Body of pancreas (tissue), 4 donors: ENCODE results near the gene ST6GALNAC1. TPM values are rescaled to one million over a fixed set of nuclear protein-coding genes. Genes with fewer than 3 reads are reported as not detected.

ENCODE experiments used
- ATAC-seq: fragments of 150-250 bp; one replicate; pipeline ENCODE4 v1.9.1; 2016
- DNase-seq, 4 donors: peaks; one replicate each; pipeline ENCODE4 v3.0.0-alpha.2; 2019
- H3K27ac ChIP-seq, 4 donors: fragments of 200-600 bp; sonication (generic); 1 replicate in 3 of 4; 2 replicates in 1 of 4; pipeline versions ENCODE4 v1.5.1 to v1.6.1; 2016 to 2019; ENCODE audit warnings: mild to moderate bottlenecking in 1 of 4, mixed read lengths in 1 of 4, moderate library complexity in 1 of 4
- H3K27me3 ChIP-seq, 2 donors: fragments of 200-600 bp; sonication (generic); one replicate each; pipeline ENCODE4 v1.6.0; 2016; ENCODE audit warnings: mild to moderate bottlenecking in 1 of 2
- H3K36me3 ChIP-seq, 2 donors: fragments of 200-600 bp; sonication (generic); replicated peaks in 1 of 2; 2 replicates each; pipeline ENCODE4 v1.5.1; 2016; ENCODE audit warnings: low read depth in 2 of 2; ENCODE audit not compliant: insufficient read depth in 1 of 2
- H3K4me1 ChIP-seq: fragments of 200-600 bp; sonication (generic); one replicate; pipeline ENCODE4 v1.6.0; 2016
- H3K4me3 ChIP-seq, 2 donors: fragments of 200-600 bp; sonication (generic); 1 replicate in 1 of 2; 2 replicates in 1 of 2; pipeline ENCODE4 v1.5.1; 2016 to 2019
- H3K9me3 ChIP-seq, 3 donors: fragments of 200-600 bp; sonication (generic); 1 replicate in 2 of 3; 2 replicates in 1 of 3; pipeline ENCODE4 v1.5.1; 2016
- CTCF ChIP-seq, 7 experiments: fragments of 450-650 bp in 4 of 7; fragments of 200-600 bp in 3 of 7; sonication (generic) in 3 of 7; IDR thresholded peaks; one replicate each; pipeline ENCODE4 v1.5.1; 2016 to 2019; ENCODE audit warnings: antibody characterized with exemption in 7 of 7
- POLR2A ChIP-seq, 3 donors: fragments of 450-650 bp; IDR thresholded peaks; one replicate each; pipeline ENCODE4 v1.6.1; 2016; ENCODE audit warnings: antibody characterized with exemption in 3 of 3, mild to moderate bottlenecking in 2 of 3
- WGBS, 2 donors: methylation state at CpG; one replicate each; pipeline ENCODE4 v1.1.5; 2017; 5-methylcytosine and 5-hydroxymethylcytosine counted together
- intact Hi-C: fragments of 100-400 bp; cut with DNase I; formaldehyde crosslinking; loops from one replicate; pipeline ENCODE4 v1.15.1; 2023
- total RNA-seq, 2 donors: library from RNA; depleted of rRNA; stranded (reverse); fragments of >200 nt; gene quantifications; one replicate each; pipeline ENCODE4 v1.1.0, GENCODE V29; 2016

ST6GALNAC1 gene
- total RNA-seq, 2 donors from 2014 or later, result 9.3 to 13.5 TPM

- H3K36me3 ChIP-seq, result no peaks in the 10 kb centered on the region
- ATAC-seq, result peak; percentile 90
- 1 to 7% methylated on average over 5 to 76 of the region's 84 CpGs for WGBS, 2 donors
- intact Hi-C loops, result no loop called here
- peak; percentile 26 to 78 (median 60) for TF ChIP-seq CTCF (IDR thresholded peaks at IDR 0.05)
- peak; percentile 50 to 64 (median 56) for TF ChIP-seq POLR2A (IDR thresholded peaks at IDR 0.05)
- peak; percentile 68 to 80 (median 78) for DNase-seq
- peaks cover 24% of the 10 kb centered on the region for H3K4me1 ChIP-seq
- H3K4me3 ChIP-seq, result peak within 1 kb of the TSS; percentile 32 to 80
- peak within 1 kb of the TSS in 3 of 4 donors; percentile 78 to 79 (median 78) for H3K27ac ChIP-seq
- H3K9me3 ChIP-seq, result no peaks in the 10 kb centered on the region
- H3K27me3 ChIP-seq, result no peaks in the 10 kb centered on the region
Measured at GRCh38 chr17:76585649-76586593, 57.6 kb downstream of the ST6GALNAC1 start, which contains the start of gene ST6GALNAC2. Gene ST6GALNAC2, minus strand, starts transcription at chr17:76585860. Its CDS starts 52 bp downstream, at chr17:76585808.

- ATAC-seq (peak; percentile 38), DNase-seq (peak in 3 of 4 donors; percentile 18 to 39 (median 34))
- Histone ChIP-seq H3K9me3 (no peaks in the 10 kb centered on the region), H3K4me3 (peak overlapping the region; percentile 32 to 80), H3K36me3 (no peaks in the 10 kb centered on the region), H3K4me1 (peaks cover 24% of the 10 kb centered on the region), H3K27ac (peak overlapping the region in 3 of 4 donors; percentile 78 to 79 (median 78)), H3K27me3 (no peaks in the 10 kb centered on the region)
- 1% methylated on average over 16 to 62 of the region's 62 CpGs for WGBS, 2 donors
- no peak for TF ChIP-seq CTCF (IDR thresholded peaks at IDR 0.05)
- peak in 1 of 3 donors; percentile 30 for TF ChIP-seq POLR2A (IDR thresholded peaks at IDR 0.05)
- intact Hi-C loops, result no loop called here
Measured at GRCh38 chr17:76585033-76585648, 58.4 kb downstream of the ST6GALNAC1 start.

GRCh38 chr17:76584427-76585032 is 59.0 kb downstream of the ST6GALNAC1 start:
- no peaks in the 10 kb centered on the region for H3K36me3 ChIP-seq
- DNase-seq (no peak), ATAC-seq (no peak)
- WGBS, 2 donors, result 22 to 63% methylated on average over 8 to 17 of the region's 17 CpGs
- peaks cover 24% of the 10 kb centered on the region for H3K4me1 ChIP-seq
- TF ChIP-seq CTCF (IDR thresholded peaks at IDR 0.05), result no peak
- no peak for TF ChIP-seq POLR2A (IDR thresholded peaks at IDR 0.05)
- peak overlapping the region in 1 of 2 donors; percentile 32 for H3K4me3 ChIP-seq
- intact Hi-C loops, result no loop called here
- H3K9me3 ChIP-seq, result no peaks in the 10 kb centered on the region
- H3K27ac ChIP-seq, result peak overlapping the region in 3 of 4 donors; percentile 78 to 79 (median 78)
- H3K27me3 ChIP-seq, result no peaks in the 10 kb centered on the region

- ATAC-seq (no peak), DNase-seq (no peak)
- H3K4me1 ChIP-seq, result peaks cover 24% of the 10 kb centered on the region
- H3K4me3 ChIP-seq, result no peak overlapping the region
- no peak for TF ChIP-seq CTCF (IDR thresholded peaks at IDR 0.05)
- intact Hi-C loops, result no loop called here
- no peak overlapping the region for H3K27ac ChIP-seq
- WGBS, 2 donors, result 48 to 69% methylated on average over 3 of the region's 3 CpGs
- H3K36me3 ChIP-seq, result no peaks in the 10 kb centered on the region
- no peaks in the 10 kb centered on the region for H3K27me3 ChIP-seq
- H3K9me3 ChIP-seq, result no peaks in the 10 kb centered on the region
Measured at GRCh38 chr17:76582660-76583059, 60.9 kb downstream of the ST6GALNAC1 start.
